Activated T-cell treated with anti-CD3 and anti-CD28 coated beads, Interleukin-2, amount 50 U/mL, for 4 hours (primary cell): ENCODE measurements around the gene RIC3. TPM values are rescaled to one million over a fixed set of nuclear protein-coding genes. Genes with fewer than 3 reads are reported as not detected.

Experiments used
- ATAC-seq, 2 donors: fragments of 200-7000 bp; cut with Tn5 transposase; one replicate each; pipeline ENCODE4 v1.10.0; 2021
- DNase-seq: peaks from one replicate; pipeline ENCODE4 v3.0.0-alpha.2; 2020
- H3K27me3 Mint-ChIP-seq: one replicate; pipeline ENCODE4 v1.8.0; 2021; ENCODE audit warnings: low read depth, mixed read lengths
- H3K36me3 Mint-ChIP-seq: one replicate; pipeline ENCODE4 v1.8.0; 2022; ENCODE audit warnings: mixed read lengths; ENCODE audit not compliant: insufficient read depth
- H3K4me1 Mint-ChIP-seq: one replicate; pipeline ENCODE4 v1.8.0; 2021; ENCODE audit warnings: low read depth, mixed read lengths
- H3K4me3 Mint-ChIP-seq: one replicate; pipeline ENCODE4 v1.8.0; 2021; ENCODE audit warnings: mild to moderate bottlenecking, moderate library complexity, mixed read lengths
- H3K9me3 Mint-ChIP-seq: one replicate; pipeline ENCODE4 v1.8.0; 2021; ENCODE audit warnings: mixed read lengths
- total RNA-seq, 3 donors: library from RNA; stranded (reverse); gene quantifications; one replicate each; pipeline ENCODE4 v1.2.1, GENCODE V29; 2021

The RIC3 gene
- total RNA-seq, 3 donors from 2014 or later, result 14.5 to 16.6 (median 15.2) TPM

GRCh38 chr11:8102965-8103364 lies 65.9 kb downstream of the RIC3 start:
- Mint-ChIP-seq H3K4me1 (no peaks in the 10 kb centered on the region), H3K27me3 (no peaks in the 10 kb centered on the region), H3K4me3 (no peak overlapping the region), H3K36me3 (peaks cover 7% of the 10 kb centered on the region), H3K9me3 (no peaks in the 10 kb centered on the region)
- ATAC-seq (no peak), DNase-seq (no peak)

GRCh38 chr11:8102296-8102915 lies 66.4 kb downstream of the RIC3 start:
- H3K4me1 Mint-ChIP-seq, result no peaks in the 10 kb centered on the region
- no peak for DNase-seq
- no peak overlapping the region for H3K4me3 Mint-ChIP-seq
- no peaks in the 10 kb centered on the region for H3K9me3 Mint-ChIP-seq
- H3K36me3 Mint-ChIP-seq, result peaks cover 6% of the 10 kb centered on the region
- H3K27me3 Mint-ChIP-seq, result no peaks in the 10 kb centered on the region
- ATAC-seq, result no peak

- Mint-ChIP-seq H3K27me3 (no peaks in the 10 kb centered on the region), H3K4me3 (no peak overlapping the region), H3K36me3 (peaks cover 6% of the 10 kb centered on the region), H3K9me3 (no peaks in the 10 kb centered on the region), H3K4me1 (no peaks in the 10 kb centered on the region)
- no peak for DNase-seq
- ATAC-seq, result no peak
These were observed 67.4 kb downstream of the RIC3 start for GRCh38 chr11:8101421-8101820.

GRCh38 chr11:8100605-8101004 lies 68.2 kb downstream of the RIC3 start:
- ATAC-seq, result no peak
- DNase-seq, result no peak
- H3K36me3 Mint-ChIP-seq, result peaks cover 2% of the 10 kb centered on the region
- H3K4me3 Mint-ChIP-seq, result no peak overlapping the region
- no peaks in the 10 kb centered on the region for H3K9me3 Mint-ChIP-seq
- H3K27me3 Mint-ChIP-seq, result no peaks in the 10 kb centered on the region
- no peaks in the 10 kb centered on the region for H3K4me1 Mint-ChIP-seq

GRCh38 chr11:8100158-8100557 lies 68.7 kb downstream of the RIC3 start:
- H3K9me3 Mint-ChIP-seq, result no peaks in the 10 kb centered on the region
- no peaks in the 10 kb centered on the region for H3K27me3 Mint-ChIP-seq
- DNase-seq (no peak), ATAC-seq (no peak)
- H3K4me1 Mint-ChIP-seq, result no peaks in the 10 kb centered on the region
- H3K4me3 Mint-ChIP-seq, result no peak overlapping the region
- peaks cover 2% of the 10 kb centered on the region for H3K36me3 Mint-ChIP-seq

GRCh38 chr11:8099291-8099899 lies 69.4 kb downstream of the RIC3 start:
- DNase-seq, result peak; percentile 66
- Mint-ChIP-seq H3K27me3 (no peaks in the 10 kb centered on the region), H3K36me3 (peaks cover 2% of the 10 kb centered on the region), H3K4me3 (no peak overlapping the region), H3K4me1 (no peaks in the 10 kb centered on the region), H3K9me3 (no peaks in the 10 kb centered on the region)
- peak; percentile 60 to 61 for ATAC-seq

GRCh38 chr11:8098879-8099278 lies 69.9 kb downstream of the RIC3 start:
- no peaks in the 10 kb centered on the region for H3K4me1 Mint-ChIP-seq
- H3K4me3 Mint-ChIP-seq, result no peak overlapping the region
- ATAC-seq (no peak), DNase-seq (no peak)
- H3K27me3 Mint-ChIP-seq, result no peaks in the 10 kb centered on the region
- H3K9me3 Mint-ChIP-seq, result no peaks in the 10 kb centered on the region
- peaks cover 2% of the 10 kb centered on the region for H3K36me3 Mint-ChIP-seq

- DNase-seq, result no peak
- Mint-ChIP-seq H3K36me3 (peaks cover 2% of the 10 kb centered on the region), H3K9me3 (no peaks in the 10 kb centered on the region), H3K4me1 (no peaks in the 10 kb centered on the region), H3K27me3 (no peaks in the 10 kb centered on the region), H3K4me3 (no peak overlapping the region)
- ATAC-seq, result no peak
These were observed 70.5 kb downstream of the RIC3 start for GRCh38 chr11:8098361-8098760.

GRCh38 chr11:8097926-8098325 lies 70.9 kb downstream of the RIC3 start:
- no peak overlapping the region for H3K4me3 Mint-ChIP-seq
- H3K4me1 Mint-ChIP-seq, result no peaks in the 10 kb centered on the region
- ATAC-seq, result no peak
- no peak for DNase-seq
- no peaks in the 10 kb centered on the region for H3K27me3 Mint-ChIP-seq
- peaks cover 2% of the 10 kb centered on the region for H3K36me3 Mint-ChIP-seq
- no peaks in the 10 kb centered on the region for H3K9me3 Mint-ChIP-seq

GRCh38 chr11:8097468-8097867 lies 71.4 kb downstream of the RIC3 start:
- H3K9me3 Mint-ChIP-seq, result no peaks in the 10 kb centered on the region
- DNase-seq, result no peak
- H3K27me3 Mint-ChIP-seq, result no peaks in the 10 kb centered on the region
- peaks cover 4% of the 10 kb centered on the region for H3K4me1 Mint-ChIP-seq
- peaks cover 2% of the 10 kb centered on the region for H3K36me3 Mint-ChIP-seq
- H3K4me3 Mint-ChIP-seq, result no peak overlapping the region
- ATAC-seq, result no peak

GRCh38 chr11:8097062-8097461 lies 71.8 kb downstream of the RIC3 start:
- no peak overlapping the region for H3K4me3 Mint-ChIP-seq
- H3K27me3 Mint-ChIP-seq, result no peaks in the 10 kb centered on the region
- DNase-seq (no peak), ATAC-seq (no peak)
- peaks cover 4% of the 10 kb centered on the region for H3K4me1 Mint-ChIP-seq
- no peaks in the 10 kb centered on the region for H3K9me3 Mint-ChIP-seq
- H3K36me3 Mint-ChIP-seq, result peaks cover 2% of the 10 kb centered on the region

- H3K27me3 Mint-ChIP-seq, result no peaks in the 10 kb centered on the region
- ATAC-seq (no peak), DNase-seq (no peak)
- H3K9me3 Mint-ChIP-seq, result no peaks in the 10 kb centered on the region
- H3K36me3 Mint-ChIP-seq, result peaks cover 2% of the 10 kb centered on the region
- peaks cover 6% of the 10 kb centered on the region for H3K4me1 Mint-ChIP-seq
- H3K4me3 Mint-ChIP-seq, result no peak overlapping the region
These were observed 72.2 kb downstream of the RIC3 start for GRCh38 chr11:8096575-8096974.

GRCh38 chr11:8095806-8096522 lies 72.9 kb downstream of the RIC3 start:
- H3K4me3 Mint-ChIP-seq, result no peak overlapping the region
- ATAC-seq (no peak), DNase-seq (no peak)
- peaks cover 6% of the 10 kb centered on the region for H3K4me1 Mint-ChIP-seq
- H3K27me3 Mint-ChIP-seq, result peaks cover 1% of the 10 kb centered on the region
- H3K36me3 Mint-ChIP-seq, result peaks cover 2% of the 10 kb centered on the region
- H3K9me3 Mint-ChIP-seq, result no peaks in the 10 kb centered on the region

- H3K4me1 Mint-ChIP-seq, result peaks cover 6% of the 10 kb centered on the region
- H3K36me3 Mint-ChIP-seq, result peaks cover 2% of the 10 kb centered on the region
These were observed 73.5 kb downstream of the RIC3 start for GRCh38 chr11:8095371-8095770.

GRCh38 chr11:8094656-8095055 lies 74.2 kb downstream of the RIC3 start:
- Mint-ChIP-seq H3K4me1 (peaks cover 6% of the 10 kb centered on the region), H3K27me3 (peaks cover 1% of the 10 kb centered on the region), H3K4me3 (no peak overlapping the region), H3K36me3 (peaks cover 2% of the 10 kb centered on the region), H3K9me3 (no peaks in the 10 kb centered on the region)
- DNase-seq, result no peak
- no peak for ATAC-seq

More at GRCh38 chr11:8095371-8095770, 73.5 kb downstream of the RIC3 start:
- Mint-ChIP-seq H3K4me3 (no peak overlapping the region), H3K27me3 (peaks cover 1% of the 10 kb centered on the region), H3K9me3 (no peaks in the 10 kb centered on the region)
- DNase-seq (no peak), ATAC-seq (no peak)
